GM12874 (cell line): ENCODE results near the gene CCL21.

Experiments
- TF ChIP-seq, protein P1 (sequence below): IDR thresholded peaks from 2 replicates; pipeline ENCODE4 v1.5.1; 2011; ENCODE audit warnings: low read depth, mild to moderate bottlenecking, control low read depth, low read length, moderate library complexity; ENCODE audit not compliant: insufficient read depth

The CCL21 gene, protein sequence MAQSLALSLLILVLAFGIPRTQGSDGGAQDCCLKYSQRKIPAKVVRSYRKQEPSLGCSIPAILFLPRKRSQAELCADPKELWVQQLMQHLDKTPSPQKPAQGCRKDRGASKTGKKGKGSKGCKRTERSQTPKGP

DNA sequence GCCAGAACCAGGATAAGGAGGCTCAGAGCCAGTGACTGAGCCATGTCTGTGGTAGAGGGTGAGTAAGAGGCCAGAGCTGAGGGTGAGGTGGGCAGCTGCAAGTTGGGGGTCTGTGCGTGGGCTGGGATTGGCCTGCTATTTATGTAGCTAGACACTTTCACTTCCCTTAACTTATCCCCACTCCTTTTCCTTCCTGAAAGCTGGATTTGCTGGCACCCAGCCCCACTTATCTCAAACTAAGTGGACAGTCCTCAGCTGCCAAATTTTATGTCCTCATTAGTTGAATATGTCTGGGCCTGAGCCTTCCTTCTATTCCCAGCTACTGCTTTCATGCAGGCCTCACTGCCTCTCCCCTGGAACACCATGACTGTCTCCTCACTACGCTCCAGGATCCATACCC lies at the start of gene CCL21:
CCL21 (minus strand) TSS at position 114 of the 400 bp plus-strand sequence; CDS start at position 44, 70 bp downstream.
- TF ChIP-seq, protein P1, sequence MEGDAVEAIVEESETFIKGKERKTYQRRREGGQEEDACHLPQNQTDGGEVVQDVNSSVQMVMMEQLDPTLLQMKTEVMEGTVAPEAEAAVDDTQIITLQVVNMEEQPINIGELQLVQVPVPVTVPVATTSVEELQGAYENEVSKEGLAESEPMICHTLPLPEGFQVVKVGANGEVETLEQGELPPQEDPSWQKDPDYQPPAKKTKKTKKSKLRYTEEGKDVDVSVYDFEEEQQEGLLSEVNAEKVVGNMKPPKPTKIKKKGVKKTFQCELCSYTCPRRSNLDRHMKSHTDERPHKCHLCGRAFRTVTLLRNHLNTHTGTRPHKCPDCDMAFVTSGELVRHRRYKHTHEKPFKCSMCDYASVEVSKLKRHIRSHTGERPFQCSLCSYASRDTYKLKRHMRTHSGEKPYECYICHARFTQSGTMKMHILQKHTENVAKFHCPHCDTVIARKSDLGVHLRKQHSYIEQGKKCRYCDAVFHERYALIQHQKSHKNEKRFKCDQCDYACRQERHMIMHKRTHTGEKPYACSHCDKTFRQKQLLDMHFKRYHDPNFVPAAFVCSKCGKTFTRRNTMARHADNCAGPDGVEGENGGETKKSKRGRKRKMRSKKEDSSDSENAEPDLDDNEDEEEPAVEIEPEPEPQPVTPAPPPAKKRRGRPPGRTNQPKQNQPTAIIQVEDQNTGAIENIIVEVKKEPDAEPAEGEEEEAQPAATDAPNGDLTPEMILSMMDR = no peak

DNA sequence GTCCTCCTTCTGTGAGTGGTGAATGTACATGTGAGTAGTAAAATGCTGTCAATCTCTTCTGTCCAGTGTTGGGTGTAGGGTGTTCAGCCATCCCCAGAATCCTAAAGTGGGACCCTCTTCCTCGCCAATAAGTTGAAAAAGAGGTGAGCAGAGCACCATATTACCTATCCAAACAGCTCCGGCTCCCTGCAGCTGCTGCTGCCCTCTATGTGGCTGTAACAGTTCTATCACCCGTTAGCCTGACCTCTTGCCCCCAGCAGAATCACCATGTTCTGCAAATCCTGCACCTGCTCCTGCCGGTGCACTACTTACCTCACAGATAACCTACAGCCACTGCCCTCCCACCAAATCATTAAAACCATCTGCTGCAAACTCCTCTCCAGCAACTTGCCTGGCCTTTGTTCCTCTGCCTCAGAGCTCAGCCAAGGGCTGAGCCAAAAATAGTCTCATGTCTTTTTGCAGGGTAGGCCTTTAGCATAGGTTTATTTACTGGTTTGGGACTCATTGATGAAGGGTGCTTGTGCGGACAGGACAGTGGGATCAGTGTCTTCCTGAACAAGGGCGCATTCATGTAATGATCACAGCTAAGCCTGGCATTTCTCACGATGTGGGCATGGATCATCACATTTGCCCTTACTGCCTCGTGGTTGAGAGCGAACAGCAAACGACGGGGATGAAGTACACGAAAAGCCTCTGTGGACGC lies 49.6 kb upstream of the CCL21 start:
- TF ChIP-seq, protein P1 = no peak

DNA sequence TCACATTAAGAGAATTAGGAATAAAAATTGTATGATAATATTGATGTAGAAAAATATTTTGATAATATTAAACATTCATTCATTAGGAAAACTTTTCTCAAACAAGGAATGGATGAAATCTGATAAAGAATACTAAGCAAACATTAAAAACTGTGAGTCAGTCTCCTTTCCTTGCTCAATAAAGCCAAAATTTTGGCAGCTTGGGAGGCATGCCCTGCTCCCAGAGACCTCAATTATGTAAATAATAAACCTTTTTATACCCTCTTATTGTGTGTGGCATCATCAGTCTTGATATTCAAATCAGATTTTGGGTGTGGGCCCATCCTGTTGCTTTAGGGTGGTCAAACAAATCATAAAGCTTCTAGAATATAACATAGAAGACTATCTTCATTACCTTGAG lies 36.6 kb upstream of the CCL21 start:
- TF ChIP-seq, protein P1 = no peak

DNA sequence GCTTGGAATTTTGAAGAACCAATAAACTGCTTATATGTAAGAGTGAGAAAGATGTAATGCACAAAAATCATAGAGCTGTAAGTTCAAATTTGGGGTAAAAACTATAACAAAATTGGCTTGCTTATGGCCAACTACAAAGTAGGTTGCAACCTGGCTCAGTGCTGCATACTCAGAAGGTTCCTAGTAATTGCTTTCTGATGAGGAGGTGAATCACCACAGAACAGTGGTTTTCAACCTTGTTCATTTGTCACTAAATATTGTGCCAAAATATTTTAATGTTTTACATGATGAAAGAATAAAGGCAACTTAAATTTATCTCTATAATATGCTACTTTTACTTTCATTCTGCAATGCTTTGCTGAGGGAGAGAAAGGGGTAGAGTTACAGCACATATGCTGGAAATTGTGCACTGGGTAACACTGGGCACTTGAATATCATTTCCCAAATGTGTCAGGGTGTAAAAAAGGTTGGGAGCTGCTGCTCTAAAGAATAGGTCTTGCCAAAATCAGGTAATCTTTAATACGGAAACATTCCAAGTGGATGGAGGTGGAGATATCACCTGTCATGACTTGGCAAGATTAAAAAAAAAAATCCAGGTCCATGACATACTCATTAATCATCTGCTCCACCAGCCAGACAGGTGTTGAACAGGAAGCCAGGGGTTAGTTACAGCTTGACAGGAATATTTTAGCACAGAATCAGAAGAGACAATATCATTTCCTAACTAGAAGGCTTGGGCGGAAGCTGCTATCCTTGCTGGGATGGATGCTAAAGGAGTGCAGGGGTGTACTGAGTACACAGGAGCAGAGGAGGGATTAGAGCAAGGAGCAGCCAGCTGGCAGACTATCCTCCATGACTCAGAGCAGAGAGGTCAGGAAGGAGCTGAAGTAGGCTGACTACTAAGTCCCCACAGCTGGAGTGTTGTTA lies 34.6 kb upstream of the CCL21 start:
- TF ChIP-seq, protein P1 = no peak

DNA sequence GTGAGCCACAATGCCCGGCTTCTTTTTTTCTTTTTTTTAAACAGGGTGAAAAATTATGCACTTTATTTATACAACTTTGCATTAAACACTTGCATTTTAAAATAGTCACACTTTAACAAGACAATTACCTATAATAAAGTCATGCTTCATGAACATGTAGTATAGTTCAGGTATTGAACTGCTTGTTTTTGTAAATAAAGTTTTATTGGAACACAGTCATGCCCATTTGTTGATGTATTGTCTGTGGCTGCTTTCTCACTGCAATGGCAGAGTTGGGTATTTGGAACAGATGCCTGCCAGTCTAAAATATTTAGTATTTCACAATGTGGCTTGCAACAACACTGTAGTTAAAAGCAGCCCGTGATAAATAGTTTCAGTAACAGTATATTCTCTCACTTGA lies 32.8 kb upstream of the CCL21 start:
- TF ChIP-seq, protein P1 = no peak

DNA sequence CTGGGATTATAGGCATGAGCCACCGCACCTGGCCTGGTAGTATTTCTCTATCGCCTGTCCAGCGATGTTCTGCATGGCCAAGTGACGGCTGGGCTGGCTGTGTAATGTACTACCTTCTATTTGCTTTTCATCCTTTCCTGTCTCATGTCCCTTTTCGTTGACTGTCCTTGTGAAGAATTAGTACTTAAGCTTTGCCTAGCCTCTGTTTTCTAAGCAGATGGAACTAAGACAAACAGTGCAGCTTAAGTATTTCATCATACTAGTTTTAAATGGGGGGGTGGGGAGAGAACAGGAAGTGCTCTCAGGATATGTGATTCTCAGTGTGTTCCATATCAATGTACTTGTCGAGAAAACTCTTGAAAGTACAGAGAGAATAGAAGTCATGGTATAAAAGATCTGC lies 31.7 kb upstream of the CCL21 start:
- TF ChIP-seq, protein P1 = no peak

DNA sequence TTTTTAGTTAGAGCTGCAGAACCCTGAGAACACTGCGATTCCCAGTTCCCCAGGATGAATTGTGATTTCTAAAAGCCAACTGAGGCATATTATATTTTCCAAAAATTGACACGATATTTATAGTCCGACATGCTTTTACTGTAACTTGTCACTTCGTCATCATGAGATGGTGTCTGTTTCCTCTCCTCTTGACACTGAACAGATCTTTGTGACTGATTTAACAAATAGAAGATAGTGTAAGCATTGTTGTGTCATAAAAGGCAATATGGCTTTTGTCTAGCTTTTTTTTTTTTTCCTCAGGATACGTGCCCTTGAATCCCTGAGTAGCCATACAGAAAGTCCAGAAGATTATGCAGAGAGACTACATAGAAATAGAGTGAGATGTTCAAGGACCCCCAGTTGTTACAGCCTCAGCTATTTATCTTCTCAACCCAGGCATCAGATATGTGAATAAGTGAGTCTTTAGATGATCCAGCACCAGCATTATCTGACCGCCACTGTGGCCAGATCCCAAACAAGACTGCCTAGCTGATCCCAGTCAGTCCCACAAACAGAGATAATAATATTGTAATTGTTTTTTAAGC lies 27.8 kb upstream of the CCL21 start:
- TF ChIP-seq, protein P1 = no peak
